Measurements from ENCODE around the gene KIF16B.

The KIF16B gene

DNA sequence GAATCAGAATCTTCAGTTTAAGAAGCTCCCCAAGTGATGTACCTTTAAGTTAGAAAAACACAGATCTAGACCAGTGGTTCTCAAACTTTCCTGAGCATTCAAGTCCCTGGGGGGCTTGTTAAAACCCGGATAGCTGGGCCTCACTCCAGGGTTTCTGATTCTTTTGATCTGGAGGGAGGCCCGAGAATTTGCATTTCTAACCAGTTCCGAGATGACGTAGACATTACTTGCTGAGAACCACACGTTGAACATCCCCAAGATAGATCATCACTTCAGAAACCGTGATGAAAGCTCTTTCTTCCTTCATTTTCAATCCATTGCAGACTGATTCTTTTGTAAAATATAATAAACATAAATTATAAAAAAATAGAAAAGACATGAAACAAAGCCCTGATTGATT, 40.7 kb upstream of the KIF16B start:
- Histone ChIP-seq H3K4me1 (ENCODE audit: control insufficient read depth, insufficient read depth, low read length) (no peaks in the 10 kb centered on the region), H3K27ac (ENCODE audit: extremely low read depth, low read depth, low read length) (no peak overlapping the region), H3K9me3 (ENCODE audit: control insufficient read depth, insufficient read depth, low read depth, low read length) (no peaks in the 10 kb centered on the region), H3K36me3 (ENCODE audit: control insufficient read depth in 2 of 2, insufficient read depth in 1 of 2, low read length in 2 of 2) (no peaks in the 10 kb centered on the region), H3K4me3 (ENCODE audit: low read depth, low read length) (no peak overlapping the region)
- TF ChIP-seq ZBTB8A (tag by site-specific recombination; IDR thresholded peaks at IDR 0.05) (no peak), KLF10 (tag by site-specific recombination; IDR thresholded peaks at IDR 0.05) (no peak), ZBTB17 (tag by site-specific recombination; IDR thresholded peaks at IDR 0.05) (no peak), AEBP2 (tag by site-specific recombination; IDR thresholded peaks at IDR 0.05; ENCODE audit: borderline replicate concordance) (no peak), INSM2 (tag by site-specific recombination; IDR thresholded peaks at IDR 0.05) (no peak), ZNF221 (tag by site-specific recombination; IDR thresholded peaks at IDR 0.05; ENCODE audit: borderline replicate concordance) (no peak), ZFP3 (tag by site-specific recombination; IDR thresholded peaks at IDR 0.05; ENCODE audit: low read depth) (no peak), ZNF660 (tag by site-specific recombination; IDR thresholded peaks at IDR 0.05) (no peak), ZNF561 (tag by site-specific recombination; IDR thresholded peaks at IDR 0.05; ENCODE audit: borderline replicate concordance) (no peak), ZNF654 (tag by site-specific recombination; IDR thresholded peaks at IDR 0.05; ENCODE audit: low read depth) (no peak), ZNF132 (tag by site-specific recombination; IDR thresholded peaks at IDR 0.05; ENCODE audit: borderline replicate concordance) (no peak), ZNF701 (tag by site-specific recombination; IDR thresholded peaks at IDR 0.05) (no peak), ZNF704 (tag by site-specific recombination; IDR thresholded peaks at IDR 0.05) (no peak)
- TF ChIP-seq, protein P1, sequence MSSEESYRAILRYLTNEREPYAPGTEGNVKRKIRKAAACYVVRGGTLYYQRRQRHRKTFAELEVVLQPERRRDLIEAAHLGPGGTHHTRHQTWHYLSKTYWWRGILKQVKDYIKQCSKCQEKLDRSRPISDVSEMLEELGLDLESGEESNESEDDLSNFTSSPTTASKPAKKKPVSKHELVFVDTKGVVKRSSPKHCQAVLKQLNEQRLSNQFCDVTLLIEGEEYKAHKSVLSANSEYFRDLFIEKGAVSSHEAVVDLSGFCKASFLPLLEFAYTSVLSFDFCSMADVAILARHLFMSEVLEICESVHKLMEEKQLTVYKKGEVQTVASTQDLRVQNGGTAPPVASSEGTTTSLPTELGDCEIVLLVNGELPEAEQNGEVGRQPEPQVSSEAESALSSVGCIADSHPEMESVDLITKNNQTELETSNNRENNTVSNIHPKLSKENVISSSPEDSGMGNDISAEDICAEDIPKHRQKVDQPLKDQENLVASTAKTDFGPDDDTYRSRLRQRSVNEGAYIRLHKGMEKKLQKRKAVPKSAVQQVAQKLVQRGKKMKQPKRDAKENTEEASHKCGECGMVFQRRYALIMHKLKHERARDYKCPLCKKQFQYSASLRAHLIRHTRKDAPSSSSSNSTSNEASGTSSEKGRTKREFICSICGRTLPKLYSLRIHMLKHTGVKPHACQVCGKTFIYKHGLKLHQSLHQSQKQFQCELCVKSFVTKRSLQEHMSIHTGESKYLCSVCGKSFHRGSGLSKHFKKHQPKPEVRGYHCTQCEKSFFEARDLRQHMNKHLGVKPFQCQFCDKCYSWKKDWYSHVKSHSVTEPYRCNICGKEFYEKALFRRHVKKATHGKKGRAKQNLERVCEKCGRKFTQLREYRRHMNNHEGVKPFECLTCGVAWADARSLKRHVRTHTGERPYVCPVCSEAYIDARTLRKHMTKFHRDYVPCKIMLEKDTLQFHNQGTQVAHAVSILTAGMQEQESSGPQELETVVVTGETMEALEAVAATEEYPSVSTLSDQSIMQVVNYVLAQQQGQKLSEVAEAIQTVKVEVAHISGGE (tag by site-specific recombination; conservative IDR thresholded peaks at IDR 0.05; ENCODE audit: low read depth): no peak
- TF ChIP-seq, protein P2, sequence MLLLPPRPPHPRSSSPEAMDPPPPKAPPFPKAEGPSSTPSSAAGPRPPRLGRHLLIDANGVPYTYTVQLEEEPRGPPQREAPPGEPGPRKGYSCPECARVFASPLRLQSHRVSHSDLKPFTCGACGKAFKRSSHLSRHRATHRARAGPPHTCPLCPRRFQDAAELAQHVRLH (tag by site-specific recombination; IDR thresholded peaks at IDR 0.05): no peak
- TF ChIP-seq, protein P3, sequence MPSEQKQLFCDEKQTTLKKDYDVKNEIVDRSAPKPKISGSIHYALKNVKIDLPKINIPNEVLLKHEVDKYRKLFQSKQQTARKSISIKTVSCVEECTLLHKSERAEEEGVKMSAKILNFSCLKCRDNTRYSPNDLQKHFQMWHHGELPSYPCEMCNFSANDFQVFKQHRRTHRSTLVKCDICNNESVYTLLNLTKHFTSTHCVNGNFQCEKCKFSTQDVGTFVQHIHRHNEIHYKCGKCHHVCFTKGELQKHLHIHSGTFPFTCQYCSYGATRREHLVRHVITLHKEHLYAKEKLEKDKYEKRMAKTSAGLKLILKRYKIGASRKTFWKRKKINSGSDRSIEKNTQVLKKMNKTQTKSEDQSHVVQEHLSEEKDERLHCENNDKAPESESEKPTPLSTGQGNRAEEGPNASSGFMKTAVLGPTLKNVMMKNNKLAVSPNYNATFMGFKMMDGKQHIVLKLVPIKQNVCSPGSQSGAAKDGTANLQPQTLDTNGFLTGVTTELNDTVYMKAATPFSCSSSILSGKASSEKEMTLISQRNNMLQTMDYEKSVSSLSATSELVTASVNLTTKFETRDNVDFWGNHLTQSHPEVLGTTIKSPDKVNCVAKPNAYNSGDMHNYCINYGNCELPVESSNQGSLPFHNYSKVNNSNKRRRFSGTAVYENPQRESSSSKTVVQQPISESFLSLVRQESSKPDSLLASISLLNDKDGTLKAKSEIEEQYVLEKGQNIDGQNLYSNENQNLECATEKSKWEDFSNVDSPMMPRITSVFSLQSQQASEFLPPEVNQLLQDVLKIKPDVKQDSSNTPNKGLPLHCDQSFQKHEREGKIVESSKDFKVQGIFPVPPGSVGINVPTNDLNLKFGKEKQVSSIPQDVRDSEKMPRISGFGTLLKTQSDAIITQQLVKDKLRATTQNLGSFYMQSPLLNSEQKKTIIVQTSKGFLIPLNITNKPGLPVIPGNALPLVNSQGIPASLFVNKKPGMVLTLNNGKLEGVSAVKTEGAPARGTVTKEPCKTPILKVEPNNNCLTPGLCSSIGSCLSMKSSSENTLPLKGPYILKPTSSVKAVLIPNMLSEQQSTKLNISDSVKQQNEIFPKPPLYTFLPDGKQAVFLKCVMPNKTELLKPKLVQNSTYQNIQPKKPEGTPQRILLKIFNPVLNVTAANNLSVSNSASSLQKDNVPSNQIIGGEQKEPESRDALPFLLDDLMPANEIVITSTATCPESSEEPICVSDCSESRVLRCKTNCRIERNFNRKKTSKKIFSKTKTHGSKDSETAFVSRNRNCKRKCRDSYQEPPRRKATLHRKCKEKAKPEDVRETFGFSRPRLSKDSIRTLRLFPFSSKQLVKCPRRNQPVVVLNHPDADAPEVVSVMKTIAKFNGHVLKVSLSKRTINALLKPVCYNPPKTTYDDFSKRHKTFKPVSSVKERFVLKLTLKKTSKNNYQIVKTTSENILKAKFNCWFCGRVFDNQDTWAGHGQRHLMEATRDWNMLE (tag by site-specific recombination; conservative IDR thresholded peaks at IDR 0.05; ENCODE audit: low read depth): no peak
- ChIA-PET CTCF (interaction anchor here (0.5 kb wide), 1 partner anchor 185 kb away, joined by 5 read pairs; no protein-coding TSS in a partner anchor), POLR2A (no interaction called here)

Data from HEK293 (cell line).